GM18909 (cell line): ENCODE data around the gene APOBEC2.
A peak's percentile ranks its signal among the peaks of the same experiment; 100 is the strongest.
"Not testable (repeated sequence)": the region's sequence is repeated elsewhere in the genome, so short reads cannot be mapped to it uniquely, and the experiment has no call there.

Source experiments
- ATAC-seq: cut with Tn5 transposase; IDR thresholded peaks from one replicate; pipeline ENCODE4 v1.9.1; 2021; ENCODE audit warnings: mild to moderate bottlenecking; ENCODE audit not compliant: unreplicated experiment, poor library complexity

APOBEC2 gene

GRCh38 chr6:41053041-41053440 is at the start of gene APOBEC2:
TSS of gene APOBEC2 (plus strand) at chr6:41053202. CDS start at chr6:41053348, 146 bp downstream.
- no peak for ATAC-seq

- ATAC-seq: peak; percentile 51
Observed at GRCh38 chr6:41006217-41006616, 46.8 kb upstream of the APOBEC2 start.

- not testable (repeated sequence) for ATAC-seq
Observed at GRCh38 chr6:41006980-41007379, 46.0 kb upstream of the APOBEC2 start.

GRCh38 chr6:41008011-41008410 is 45.0 kb upstream of the APOBEC2 start:
- ATAC-seq: no peak

- ATAC-seq: no peak
Observed at GRCh38 chr6:41009669-41010068, 43.3 kb upstream of the APOBEC2 start.

- ATAC-seq: no peak
Observed at GRCh38 chr6:41011673-41012072, 41.3 kb upstream of the APOBEC2 start.

GRCh38 chr6:41013466-41014153 is 39.4 kb upstream of the APOBEC2 start:
- ATAC-seq: no peak

GRCh38 chr6:41014780-41015179 is 38.2 kb upstream of the APOBEC2 start:
- no peak for ATAC-seq

GRCh38 chr6:41015860-41016259 is 37.1 kb upstream of the APOBEC2 start:
- ATAC-seq: not testable (repeated sequence)

GRCh38 chr6:41017663-41018062 is 35.3 kb upstream of the APOBEC2 start:
- no peak for ATAC-seq

GRCh38 chr6:41021832-41022231 is 31.2 kb upstream of the APOBEC2 start:
- no peak for ATAC-seq

- ATAC-seq: no peak
Observed at GRCh38 chr6:41022294-41022693, 30.7 kb upstream of the APOBEC2 start.

GRCh38 chr6:41023114-41023513 is 29.9 kb upstream of the APOBEC2 start:
- no peak for ATAC-seq

GRCh38 chr6:41025966-41026530 is 27.0 kb upstream of the APOBEC2 start:
- ATAC-seq: no peak

- no peak for ATAC-seq
Observed at GRCh38 chr6:41027241-41027640, 25.8 kb upstream of the APOBEC2 start.

GRCh38 chr6:41027799-41028560 is 25.0 kb upstream of the APOBEC2 start:
- peak; percentile 88 for ATAC-seq

GRCh38 chr6:41028561-41029412 is 24.2 kb upstream of the APOBEC2 start:
- no peak for ATAC-seq

GRCh38 chr6:41032830-41033229 is 20.2 kb upstream of the APOBEC2 start:
- ATAC-seq: no peak

GRCh38 chr6:41033776-41034175 is 19.2 kb upstream of the APOBEC2 start:
- ATAC-seq: no peak

- no peak for ATAC-seq
Observed at GRCh38 chr6:41036186-41036585, 16.8 kb upstream of the APOBEC2 start.

- ATAC-seq: no peak
Observed at GRCh38 chr6:41036601-41037000, 16.4 kb upstream of the APOBEC2 start.
